ENCODE measurements around the gene ESAM. TPM values are rescaled to one million over a fixed set of nuclear protein-coding genes. Genes with fewer than 3 reads are reported as not detected.

ESAM gene
- total and polyA plus RNA-seq, 2 of the 8 experiments (the other 6 are each of a cell fraction or from before 2014, with no cell fraction given): 0.09 TPM; not detected in 1

GRCh38 chr11:124757320-124757719 lies 4.8 kb downstream of the ESAM start (continued):
- TF ChIP-seq CHD7 (IDR thresholded peaks at IDR 0.05; ENCODE audit: insufficient replicate concordance, low read length) (no peak), RNF2 (IDR thresholded peaks at IDR 0.05; ENCODE audit: borderline replicate concordance, low read depth, low read length, missing control alignments, poor library complexity, severe bottlenecking) (peak; percentile 15)
